B cell (primary cell): ENCODE data around the gene USB1.

Experiments
- EZH2 ChIP-seq: IDR thresholded peaks from 2 replicates; pipeline ENCODE4 v1.6.1; 2012; ENCODE audit warnings: borderline replicate concordance, low read depth, mild to moderate bottlenecking, moderate library complexity, low read length; ENCODE audit not compliant: insufficient read depth, poor library complexity, severe bottlenecking
- TF ChIP-seq, protein P1 (sequence below): fragments of 200-600 bp; IDR thresholded peaks from one replicate; pipeline ENCODE4 v1.8.0; 2022; ENCODE audit warnings: antibody characterized with exemption, mild to moderate bottlenecking

DNA sequence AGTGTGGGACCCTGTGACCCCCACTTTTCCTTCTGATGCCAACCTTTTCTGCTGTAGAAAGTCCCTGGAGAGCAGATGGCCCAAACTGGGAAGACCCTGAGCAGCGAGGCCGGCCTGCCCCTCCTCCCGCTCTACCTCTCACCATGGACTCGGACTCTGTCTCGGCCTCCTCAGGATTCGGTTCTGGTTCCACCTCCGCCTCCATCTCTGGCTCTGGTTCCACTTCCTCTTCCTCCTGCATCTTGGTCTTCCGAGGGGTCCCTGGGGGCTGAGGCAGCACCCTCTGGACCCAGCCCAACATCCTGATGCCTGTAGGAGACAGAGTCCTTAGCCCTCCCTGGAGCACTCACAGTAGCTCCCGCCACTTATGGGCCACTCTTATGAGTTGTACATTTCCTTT, 34.2 kb upstream of the USB1 start:
- TF ChIP-seq, protein P1, sequence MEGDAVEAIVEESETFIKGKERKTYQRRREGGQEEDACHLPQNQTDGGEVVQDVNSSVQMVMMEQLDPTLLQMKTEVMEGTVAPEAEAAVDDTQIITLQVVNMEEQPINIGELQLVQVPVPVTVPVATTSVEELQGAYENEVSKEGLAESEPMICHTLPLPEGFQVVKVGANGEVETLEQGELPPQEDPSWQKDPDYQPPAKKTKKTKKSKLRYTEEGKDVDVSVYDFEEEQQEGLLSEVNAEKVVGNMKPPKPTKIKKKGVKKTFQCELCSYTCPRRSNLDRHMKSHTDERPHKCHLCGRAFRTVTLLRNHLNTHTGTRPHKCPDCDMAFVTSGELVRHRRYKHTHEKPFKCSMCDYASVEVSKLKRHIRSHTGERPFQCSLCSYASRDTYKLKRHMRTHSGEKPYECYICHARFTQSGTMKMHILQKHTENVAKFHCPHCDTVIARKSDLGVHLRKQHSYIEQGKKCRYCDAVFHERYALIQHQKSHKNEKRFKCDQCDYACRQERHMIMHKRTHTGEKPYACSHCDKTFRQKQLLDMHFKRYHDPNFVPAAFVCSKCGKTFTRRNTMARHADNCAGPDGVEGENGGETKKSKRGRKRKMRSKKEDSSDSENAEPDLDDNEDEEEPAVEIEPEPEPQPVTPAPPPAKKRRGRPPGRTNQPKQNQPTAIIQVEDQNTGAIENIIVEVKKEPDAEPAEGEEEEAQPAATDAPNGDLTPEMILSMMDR: no peak
- TF ChIP-seq EZH2: no peak
